GM12878 (cell line): Measurements from ENCODE around the gene SPTBN1. TPM values are rescaled to one million over a fixed set of nuclear protein-coding genes. Genes with fewer than 3 reads are reported as not detected.

Experiments used
- ATAC-seq: fragments of 200-7000 bp; cut with Tn5 transposase; 3 replicates; pipeline ENCODE4 v1.9.1; 2020; ENCODE audit warnings: mild to moderate bottlenecking, moderate library complexity
- BruUV-seq: library from RNA; stranded (reverse); fragments of 400-500 nt; replicated peaks from 2 replicates; lab custom pipeline; 2021; lab: Mats Ljungman, UMichigan
- CTCF ChIA-PET: fragments of 300-600 bp; sonication (Branson Sonifier 250); formaldehyde crosslinking; extraction: SDS; loops from one replicate; lab custom pipeline; 2021; ENCODE audit warnings: inconsistent platforms; lab: Yijun Ruan, JAX
- POLR2A ChIA-PET: fragments of 350-600 bp; formaldehyde crosslinking; extraction: SDS; loops from one replicate; lab custom pipeline; 2021; ENCODE audit warnings: inconsistent platforms; lab: Charles Lee
- RAD21 ChIA-PET: fragments of 300-600 bp; sonication (Branson Sonifier 250); formaldehyde crosslinking; loops from one replicate; lab custom pipeline; 2023; ENCODE audit warnings: antibody characterized with exemption; ENCODE audit not compliant: unreplicated experiment; lab: Charles Lee
- SMC1A ChIA-PET: fragments of 300-600 bp; sonication (Branson Sonifier 250); formaldehyde crosslinking; loops from one replicate; lab custom pipeline; 2023; ENCODE audit not compliant: unreplicated experiment, uncharacterized antibody; lab: Charles Lee
- DNase-seq: peaks from one replicate; pipeline ENCODE4 v3.0.0-alpha.2; 2011; ENCODE audit warnings: low read depth, low spot score
- FAIRE-seq: peaks from 3 replicates; lab custom pipeline; 2011; peaks lifted over from hg19 to GRCh38; lab: Jason Lieb, UNC
- H2AFZ ChIP-seq: 2 replicates; pipeline ENCODE4 v1.6.0; 2011; ENCODE audit warnings: low read depth, low read length, control low read depth; ENCODE audit not compliant: control insufficient read depth
- H3K27ac ChIP-seq: 2 replicates; pipeline ENCODE4 v1.5.1; 2011; ENCODE audit warnings: control low read depth; ENCODE audit not compliant: control insufficient read depth, insufficient read depth
- H3K27me3 ChIP-seq, 2 experiments: replicated peaks in 1 of 2; 2 replicates each; pipeline versions ENCODE4 v1.6.0 to v1.6.1; 2011; ENCODE audit warnings: low read length in 1 of 2; ENCODE audit not compliant: control insufficient read depth in 2 of 2, insufficient read depth in 2 of 2
- H3K36me3 ChIP-seq, 2 experiments: 2 replicates each; pipeline ENCODE4 v1.5.1; 2011; ENCODE audit warnings: low read length in 1 of 2; ENCODE audit not compliant: control insufficient read depth in 2 of 2, insufficient read depth in 2 of 2
- H3K4me1 ChIP-seq: 2 replicates; pipeline ENCODE4 v1.6.1; 2011; ENCODE audit warnings: mild to moderate bottlenecking, low read length, moderate library complexity, mixed read lengths; ENCODE audit not compliant: control insufficient read depth, insufficient read depth
- H3K4me2 ChIP-seq: 2 replicates; pipeline ENCODE4 v1.6.0; 2011; ENCODE audit warnings: control low read depth; ENCODE audit not compliant: control insufficient read depth, insufficient read depth
- H3K4me3 ChIP-seq: fragments of 200-600 bp; sonication (generic); 2 replicates; pipeline ENCODE4 v1.5.1; 2016
- H3K79me2 ChIP-seq: 2 replicates; pipeline ENCODE4 v1.6.0; 2011; ENCODE audit warnings: low read length; ENCODE audit not compliant: control insufficient read depth, insufficient read depth
- H3K9ac ChIP-seq: 2 replicates; pipeline ENCODE4 v1.8.0; 2011; ENCODE audit warnings: low read length, control low read depth, mixed read lengths; ENCODE audit not compliant: control insufficient read depth, insufficient read depth
- H3K9me3 ChIP-seq: replicated peaks from 3 replicates; pipeline ENCODE4 v1.5.1; 2011; ENCODE audit warnings: mild to moderate bottlenecking, low read length; ENCODE audit not compliant: control insufficient read depth, insufficient read depth
- H4K20me1 ChIP-seq: 2 replicates; pipeline ENCODE4 v1.6.0; 2011; ENCODE audit not compliant: control insufficient read depth, insufficient read depth
- CBX3 ChIP-seq: fragments of 200-600 bp; sonication (generic); IDR thresholded peaks from 2 replicates; pipeline ENCODE4 v1.6.1; 2016; ENCODE audit warnings: low read depth, borderline replicate concordance
- CBX5 ChIP-seq: sonication (generic); IDR thresholded peaks from 2 replicates; pipeline ENCODE4 v1.6.1; 2016; ENCODE audit warnings: low read depth, moderate library complexity, mild to moderate bottlenecking, inconsistent platforms
- EED ChIP-seq: sonication (generic); IDR thresholded peaks from 2 replicates; pipeline ENCODE4 v1.6.1; 2016; ENCODE audit warnings: antibody characterized with exemption, low read depth
- HDAC2 ChIP-seq: fragments of 200-600 bp; sonication (generic); IDR thresholded peaks from 2 replicates; pipeline ENCODE4 v1.6.1; 2017
- NFXL1 ChIP-seq: fragments of 450-650 bp; IDR thresholded peaks from 2 replicates; pipeline ENCODE4 v1.6.1; 2017; ENCODE audit warnings: antibody characterized with exemption, mild to moderate bottlenecking, borderline replicate concordance
- NR2C1 ChIP-seq: fragments of 450-650 bp; IDR thresholded peaks from 2 replicates; pipeline ENCODE4 v1.6.1; 2017; ENCODE audit warnings: antibody characterized with exemption, mild to moderate bottlenecking, moderate library complexity
- RAD51 ChIP-seq: fragments of 450-650 bp; IDR thresholded peaks from 2 replicates; pipeline ENCODE4 v1.6.1; 2016; ENCODE audit warnings: moderate library complexity, mild to moderate bottlenecking, inconsistent platforms
- SMAD1 ChIP-seq: fragments of 450-650 bp; IDR thresholded peaks from 2 replicates; pipeline ENCODE4 v1.6.1; 2018; ENCODE audit warnings: mild to moderate bottlenecking, low read depth; ENCODE audit not compliant: partially characterized antibody
- SMARCA5 ChIP-seq: fragments of 450-650 bp; IDR thresholded peaks from 2 replicates; pipeline ENCODE4 v1.6.1; 2017; ENCODE audit warnings: mild to moderate bottlenecking
- ZNF24 ChIP-seq: fragments of 450-650 bp; IDR thresholded peaks from 2 replicates; pipeline ENCODE4 v1.6.1; 2017; ENCODE audit warnings: antibody characterized with exemption, mild to moderate bottlenecking
- WGBS: methylation state at CpG from one replicate; pipeline ENCODE4 v1.1.6; 2016; ENCODE audit warnings: low lambda C conversion rate; ENCODE audit not compliant: insufficient replicate concordance, insufficient coverage; ENCODE audit errors: missing lambda C conversion rate; 5-methylcytosine and 5-hydroxymethylcytosine counted together
- in situ Hi-C: fragments of 300-500 bp; cut with MboI; formaldehyde crosslinking; loops from 9 replicates; pipeline ENCODE4 v1.14.3; 2018; ENCODE audit warnings: mixed read lengths
- intact Hi-C: fragments of 100-400 bp; cut with micrococcal nuclease; formaldehyde crosslinking; loops from one replicate; pipeline ENCODE4 v1.14.2; 2022; ENCODE audit not compliant: unreplicated experiment
- polyA plus RNA-seq, 11 experiments: library from polyadenylated mRNA; depleted of rRNA in 4 of 11; unstranded in 6 of 11; stranded (reverse) in 5 of 11; fragments of >200 nt; fragmentation: Nextera tagmentation in 4 of 11; fragmentation: Illumina TruSeq in 1 of 11; extraction: Ambion mirVana in 4 of 11; extraction: Trizol in 1 of 11; gene quantifications; 1 replicate in 1 of 11; 2 replicates in 10 of 11; pipeline versions ENCODE4 v1.2.1 to v1.2.3, GENCODE V29; 2011 to 2016; ENCODE audit warnings: inconsistent platforms in 2 of 11, missing spikeins in 2 of 11, low read depth in 1 of 11
- total RNA-seq, 4 experiments: library from RNA; depleted of rRNA in 3 of 4; stranded (reverse); fragments of >200 nt in 3 of 4; fragmentation: Illumina TruSeq in 1 of 4; extraction: Trizol in 1 of 4; gene quantifications; 2 replicates each; pipeline versions ENCODE4 v1.2.1 to v1.2.3, GENCODE V29; 2013 to 2021
- TF ChIP-seq, protein P1 (sequence below): fragments of 450-650 bp; IDR thresholded peaks from 2 replicates; pipeline ENCODE4 v1.6.1; 2018; ENCODE audit warnings: mild to moderate bottlenecking, low read depth, moderate library complexity; ENCODE audit not compliant: partially characterized antibody
- TF ChIP-seq, protein P2 (sequence below): fragments of 450-650 bp; formaldehyde crosslinking; IDR thresholded peaks from 2 replicates; pipeline ENCODE4 v1.5.0; 2022; ENCODE audit warnings: mild to moderate bottlenecking, missing genetic modification characterization

SPTBN1 gene
- total and polyA plus RNA-seq, 10 of the 15 experiments (the other 5 are each of a cell fraction or from before 2014, with no cell fraction given), result 20.6 to 154 (median 76.7) TPM

- CTCF ChIA-PET, result interaction anchor here (0.5 kb wide), 1 partner anchor 20 kb away, joined by 3 read pairs; no protein-coding TSS in a partner anchor
- ATAC-seq, result no peak
- in situ Hi-C loops, result no loop called here
- no peaks in the 10 kb centered on the region for H3K79me2 ChIP-seq
- H3K4me1 ChIP-seq, result no peaks in the 10 kb centered on the region
- H3K27me3 ChIP-seq, result peaks cover 0 to 4% of the 10 kb centered on the region in 2 experiments; a peak in 1 of 4 replicates
- no peak overlapping the region for H3K27ac ChIP-seq
- no peak overlapping the region for H3K9ac ChIP-seq
- no peak overlapping the region for H3K4me2 ChIP-seq
- RAD21 ChIA-PET, result no interaction called here
- DNase-seq, result no peak
- SMC1A ChIA-PET, result no interaction called here
- no peaks in the 10 kb centered on the region; the same call in 2 of the 3 replicates for H3K9me3 ChIP-seq
- no peak overlapping the region for H3K4me3 ChIP-seq
- WGBS, result 10% methylated on average over 2 of the region's 2 CpGs
- BruUV-seq, result no TSS peak
- intact Hi-C loops, result no loop called here
- FAIRE-seq, result no peak
- no peak overlapping the region for H2AFZ ChIP-seq
- POLR2A ChIA-PET, result no interaction called here
- H3K36me3 ChIP-seq, result no peaks in the 10 kb centered on the region
- TF ChIP-seq NR2C1 (no peak), ZNF24 (no peak)
- no peaks in the 10 kb centered on the region for H4K20me1 ChIP-seq
Observed at GRCh38 chr2:54417577-54417976, 38.5 kb upstream of the SPTBN1 start.

DNA sequence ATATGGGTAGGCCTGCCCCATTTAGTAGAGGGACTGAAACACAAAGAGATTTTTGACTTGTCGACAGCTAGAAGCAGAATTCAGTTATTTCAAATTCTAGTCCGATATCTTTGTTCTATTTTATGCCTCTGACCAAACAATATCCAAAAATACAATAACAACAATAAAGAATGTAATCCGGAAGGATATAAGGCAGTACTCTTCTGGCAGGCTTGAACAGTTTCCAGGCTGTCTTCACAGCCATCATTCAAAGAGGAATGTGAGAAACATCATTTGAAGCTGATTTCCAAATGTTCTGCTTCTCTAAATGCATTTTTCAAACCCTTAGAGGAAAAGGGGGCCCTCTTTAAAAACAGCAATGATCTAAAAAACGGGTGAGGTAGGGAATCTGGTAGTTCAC lies 36.7 kb upstream of the SPTBN1 start:
- FAIRE-seq, result no peak
- H3K4me3 ChIP-seq, result no peak overlapping the region
- DNase-seq, result no peak
- intact Hi-C loops, result no loop called here
- ChIA-PET RAD21 (no interaction called here), SMC1A (no interaction called here), POLR2A (interaction anchor here (0.5 kb wide), 1 partner anchor 130 kb away, joined by 5 read pairs; no protein-coding TSS in a partner anchor), CTCF (no interaction called here)
- H2AFZ ChIP-seq, result no peak overlapping the region
- no peaks in the 10 kb centered on the region for H3K4me1 ChIP-seq
- no peaks in the 10 kb centered on the region for H3K79me2 ChIP-seq
- no peak overlapping the region for H3K9ac ChIP-seq
- 9% methylated on average over 4 of the region's 4 CpGs for WGBS
- no peaks in the 10 kb centered on the region; the same call in 2 of the 3 replicates for H3K9me3 ChIP-seq
- no peak overlapping the region for H3K4me2 ChIP-seq
- no peak for ATAC-seq
- no peaks in the 10 kb centered on the region for H3K36me3 ChIP-seq
- no peaks in the 10 kb centered on the region; the same call in 1 of the 2 replicates for H4K20me1 ChIP-seq
- no peak overlapping the region for H3K27ac ChIP-seq
- peaks cover 0 to 4% of the 10 kb centered on the region in 2 experiments; a peak in 1 of 4 replicates for H3K27me3 ChIP-seq
- no TSS peak for BruUV-seq
- in situ Hi-C loops, result no loop called here
- TF ChIP-seq NFXL1, result no peak
- TF ChIP-seq, protein P1, sequence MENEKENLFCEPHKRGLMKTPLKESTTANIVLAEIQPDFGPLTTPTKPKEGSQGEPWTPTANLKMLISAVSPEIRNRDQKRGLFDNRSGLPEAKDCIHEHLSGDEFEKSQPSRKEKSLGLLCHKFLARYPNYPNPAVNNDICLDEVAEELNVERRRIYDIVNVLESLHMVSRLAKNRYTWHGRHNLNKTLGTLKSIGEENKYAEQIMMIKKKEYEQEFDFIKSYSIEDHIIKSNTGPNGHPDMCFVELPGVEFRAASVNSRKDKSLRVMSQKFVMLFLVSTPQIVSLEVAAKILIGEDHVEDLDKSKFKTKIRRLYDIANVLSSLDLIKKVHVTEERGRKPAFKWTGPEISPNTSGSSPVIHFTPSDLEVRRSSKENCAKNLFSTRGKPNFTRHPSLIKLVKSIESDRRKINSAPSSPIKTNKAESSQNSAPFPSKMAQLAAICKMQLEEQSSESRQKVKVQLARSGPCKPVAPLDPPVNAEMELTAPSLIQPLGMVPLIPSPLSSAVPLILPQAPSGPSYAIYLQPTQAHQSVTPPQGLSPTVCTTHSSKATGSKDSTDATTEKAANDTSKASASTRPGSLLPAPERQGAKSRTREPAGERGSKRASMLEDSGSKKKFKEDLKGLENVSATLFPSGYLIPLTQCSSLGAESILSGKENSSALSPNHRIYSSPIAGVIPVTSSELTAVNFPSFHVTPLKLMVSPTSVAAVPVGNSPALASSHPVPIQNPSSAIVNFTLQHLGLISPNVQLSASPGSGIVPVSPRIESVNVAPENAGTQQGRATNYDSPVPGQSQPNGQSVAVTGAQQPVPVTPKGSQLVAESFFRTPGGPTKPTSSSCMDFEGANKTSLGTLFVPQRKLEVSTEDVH, result no peak
- no peak for TF ChIP-seq RAD51
- TF ChIP-seq SMAD1, result no peak
- TF ChIP-seq CBX5, result no peak
- TF ChIP-seq CBX3, result no peak
- TF ChIP-seq, protein P2, sequence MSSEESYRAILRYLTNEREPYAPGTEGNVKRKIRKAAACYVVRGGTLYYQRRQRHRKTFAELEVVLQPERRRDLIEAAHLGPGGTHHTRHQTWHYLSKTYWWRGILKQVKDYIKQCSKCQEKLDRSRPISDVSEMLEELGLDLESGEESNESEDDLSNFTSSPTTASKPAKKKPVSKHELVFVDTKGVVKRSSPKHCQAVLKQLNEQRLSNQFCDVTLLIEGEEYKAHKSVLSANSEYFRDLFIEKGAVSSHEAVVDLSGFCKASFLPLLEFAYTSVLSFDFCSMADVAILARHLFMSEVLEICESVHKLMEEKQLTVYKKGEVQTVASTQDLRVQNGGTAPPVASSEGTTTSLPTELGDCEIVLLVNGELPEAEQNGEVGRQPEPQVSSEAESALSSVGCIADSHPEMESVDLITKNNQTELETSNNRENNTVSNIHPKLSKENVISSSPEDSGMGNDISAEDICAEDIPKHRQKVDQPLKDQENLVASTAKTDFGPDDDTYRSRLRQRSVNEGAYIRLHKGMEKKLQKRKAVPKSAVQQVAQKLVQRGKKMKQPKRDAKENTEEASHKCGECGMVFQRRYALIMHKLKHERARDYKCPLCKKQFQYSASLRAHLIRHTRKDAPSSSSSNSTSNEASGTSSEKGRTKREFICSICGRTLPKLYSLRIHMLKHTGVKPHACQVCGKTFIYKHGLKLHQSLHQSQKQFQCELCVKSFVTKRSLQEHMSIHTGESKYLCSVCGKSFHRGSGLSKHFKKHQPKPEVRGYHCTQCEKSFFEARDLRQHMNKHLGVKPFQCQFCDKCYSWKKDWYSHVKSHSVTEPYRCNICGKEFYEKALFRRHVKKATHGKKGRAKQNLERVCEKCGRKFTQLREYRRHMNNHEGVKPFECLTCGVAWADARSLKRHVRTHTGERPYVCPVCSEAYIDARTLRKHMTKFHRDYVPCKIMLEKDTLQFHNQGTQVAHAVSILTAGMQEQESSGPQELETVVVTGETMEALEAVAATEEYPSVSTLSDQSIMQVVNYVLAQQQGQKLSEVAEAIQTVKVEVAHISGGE (CRISPR knock-in tag), result no peak
- no peak for TF ChIP-seq SMARCA5
- no peak for TF ChIP-seq HDAC2
- no peak for TF ChIP-seq EED
